Caco-2 (cell line): ENCODE results near the gene ITGB4. TPM values are rescaled to one million over a fixed set of nuclear protein-coding genes. Genes with fewer than 3 reads are reported as not detected.

ENCODE experiments used
- BruUV-seq: library from RNA; stranded (reverse); fragments of 400-500 nt; replicated peaks from 2 replicates; lab custom pipeline; 2021; lab: Mats Ljungman, UMichigan
- CTCF ChIA-PET: fragments of 300-600 bp; sonication (Branson Sonifier 250); formaldehyde crosslinking; loops from one replicate; lab custom pipeline; 2022; ENCODE audit warnings: antibody characterized with exemption; lab: Charles Lee
- POLR2A ChIA-PET: fragments of 300-600 bp; sonication (Branson Sonifier 250); formaldehyde crosslinking; loops from one replicate; lab custom pipeline; 2022; ENCODE audit warnings: antibody characterized with exemption; lab: Charles Lee
- DNase-seq, 2 experiments: peaks; one replicate each; pipeline versions ENCODE4 v3.0.0 to v3.0.0-alpha.2; 2020 to 2022
- H3K27me3 ChIP-seq: replicated peaks from 2 replicates; pipeline ENCODE4 v1.6.0; 2011; ENCODE audit warnings: low read length; ENCODE audit not compliant: control insufficient read depth, insufficient read depth
- H3K36me3 ChIP-seq: 2 replicates; pipeline ENCODE4 v1.5.1; 2011; ENCODE audit warnings: low read length; ENCODE audit not compliant: control insufficient read depth, insufficient read depth
- H3K4me1 ChIP-seq: fragments of 250-450 bp; sonication (Bioruptor Pico); 2 replicates; pipeline ENCODE4 v1.5.1; 2020; ENCODE audit warnings: mild to moderate bottlenecking
- H3K4me3 ChIP-seq: 2 replicates; pipeline ENCODE4 v1.5.1; 2011; ENCODE audit warnings: low read depth, mild to moderate bottlenecking, control low read depth, low read length
- H3K9me3 ChIP-seq: fragments of 250-450 bp; sonication (Bioruptor Pico); 2 replicates; pipeline ENCODE4 v1.5.1; 2020; ENCODE audit warnings: mild to moderate bottlenecking, moderate library complexity
- H3K27ac Mint-ChIP-seq: one replicate; pipeline ENCODE4 v1.8.0; 2022; ENCODE audit warnings: mixed read lengths; ENCODE audit not compliant: unreplicated experiment
- H3K27me3 Mint-ChIP-seq: one replicate; pipeline ENCODE4 v1.8.0; 2022; ENCODE audit warnings: mixed read lengths; ENCODE audit not compliant: insufficient read depth, unreplicated experiment
- H3K36me3 Mint-ChIP-seq: one replicate; pipeline ENCODE4 v1.8.0; 2022; ENCODE audit warnings: mild to moderate bottlenecking, mixed read lengths; ENCODE audit not compliant: insufficient read depth, unreplicated experiment
- H3K4me1 Mint-ChIP-seq: one replicate; pipeline ENCODE4 v1.8.0; 2022; ENCODE audit warnings: low read depth, mixed read lengths; ENCODE audit not compliant: unreplicated experiment
- H3K4me3 Mint-ChIP-seq: one replicate; pipeline ENCODE4 v1.8.0; 2022; ENCODE audit warnings: mild to moderate bottlenecking, moderate library complexity, mixed read lengths; ENCODE audit not compliant: unreplicated experiment
- H3K9me3 Mint-ChIP-seq: one replicate; pipeline ENCODE4 v1.8.0; 2022; ENCODE audit warnings: mixed read lengths; ENCODE audit not compliant: unreplicated experiment
- intact Hi-C: fragments of 100-400 bp; cut with micrococcal nuclease; formaldehyde crosslinking; loops from one replicate; pipeline ENCODE4 v1.10.0; 2022; ENCODE audit not compliant: unreplicated experiment
- total RNA-seq: library from RNA; stranded (reverse); gene quantifications from 2 replicates; pipeline ENCODE4 v1.2.3, GENCODE V29; 2022
- TF ChIP-seq, protein P1 (sequence below), 2 experiments: fragments of 200-600 bp in 1 of 2; IDR thresholded peaks; 1 replicate in 1 of 2; 2 replicates in 1 of 2; pipeline versions ENCODE4 v1.5.1 to v1.8.0; 2011 to 2022; ENCODE audit warnings: antibody characterized with exemption in 1 of 2, control low read depth in 1 of 2, inconsistent platforms in 1 of 2, low read depth in 1 of 2, low read length in 1 of 2, mild to moderate bottlenecking in 1 of 2, moderate library complexity in 1 of 2; ENCODE audit not compliant: insufficient read depth in 1 of 2, severe bottlenecking in 1 of 2, unreplicated experiment in 1 of 2

The ITGB4 gene
- total RNA-seq, 1 experiment from 2014 or later, result 50.8 TPM

GRCh38 chr17:75695141-75695829, 26.0 kb upstream of the ITGB4 start:
- Mint-ChIP-seq H3K36me3 (peaks cover 81% of the 10 kb centered on the region), H3K9me3 (no peaks in the 10 kb centered on the region), H3K4me1 (peaks cover 26% of the 10 kb centered on the region), H3K4me3 (no peak overlapping the region), H3K27ac (peak overlapping the region; percentile 68), H3K27me3 (no peaks in the 10 kb centered on the region)
- ChIA-PET CTCF (interaction anchor here (0.5 to 2.4 kb wide), 2 partner anchors 52 to 67 kb away, joined by 3 to 8 read pairs; no protein-coding TSS in a partner anchor), POLR2A (interaction anchor here (0.6 kb wide), 1 partner anchor 43 kb away, joined by 5 read pairs; no protein-coding TSS in a partner anchor)
- H3K4me1 ChIP-seq, result peaks cover 27% of the 10 kb centered on the region
- intact Hi-C loops, result no loop called here
- H3K36me3 ChIP-seq, result 0 out of 2 replicates have a peak, but pooled peaks cover 3% of the 10 kb centered on the region
- no TSS peak for BruUV-seq
- no peaks in the 10 kb centered on the region for H3K9me3 ChIP-seq
- no peak overlapping the region for H3K4me3 ChIP-seq
- no peaks in the 10 kb centered on the region for H3K27me3 ChIP-seq
- TF ChIP-seq, protein P1, sequence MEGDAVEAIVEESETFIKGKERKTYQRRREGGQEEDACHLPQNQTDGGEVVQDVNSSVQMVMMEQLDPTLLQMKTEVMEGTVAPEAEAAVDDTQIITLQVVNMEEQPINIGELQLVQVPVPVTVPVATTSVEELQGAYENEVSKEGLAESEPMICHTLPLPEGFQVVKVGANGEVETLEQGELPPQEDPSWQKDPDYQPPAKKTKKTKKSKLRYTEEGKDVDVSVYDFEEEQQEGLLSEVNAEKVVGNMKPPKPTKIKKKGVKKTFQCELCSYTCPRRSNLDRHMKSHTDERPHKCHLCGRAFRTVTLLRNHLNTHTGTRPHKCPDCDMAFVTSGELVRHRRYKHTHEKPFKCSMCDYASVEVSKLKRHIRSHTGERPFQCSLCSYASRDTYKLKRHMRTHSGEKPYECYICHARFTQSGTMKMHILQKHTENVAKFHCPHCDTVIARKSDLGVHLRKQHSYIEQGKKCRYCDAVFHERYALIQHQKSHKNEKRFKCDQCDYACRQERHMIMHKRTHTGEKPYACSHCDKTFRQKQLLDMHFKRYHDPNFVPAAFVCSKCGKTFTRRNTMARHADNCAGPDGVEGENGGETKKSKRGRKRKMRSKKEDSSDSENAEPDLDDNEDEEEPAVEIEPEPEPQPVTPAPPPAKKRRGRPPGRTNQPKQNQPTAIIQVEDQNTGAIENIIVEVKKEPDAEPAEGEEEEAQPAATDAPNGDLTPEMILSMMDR (IDR thresholded peaks at IDR 0.05; ENCODE audit: insufficient read depth in 1 of 2, low read depth in 1 of 2, low read length in 1 of 2, severe bottlenecking in 1 of 2, unreplicated experiment in 1 of 2), result no peak
- DNase-seq, result no peak

- Mint-ChIP-seq H3K4me3 (no peak overlapping the region), H3K4me1 (peaks cover 32% of the 10 kb centered on the region), H3K36me3 (peaks cover 81% of the 10 kb centered on the region), H3K27me3 (no peaks in the 10 kb centered on the region), H3K27ac (no peak overlapping the region), H3K9me3 (no peaks in the 10 kb centered on the region)
- no peak for DNase-seq
- Histone ChIP-seq H3K9me3 (no peaks in the 10 kb centered on the region), H3K27me3 (no peaks in the 10 kb centered on the region), H3K4me1 (peaks cover 31% of the 10 kb centered on the region), H3K4me3 (no peak overlapping the region), H3K36me3 (0 out of 2 replicates have a peak, but pooled peaks cover 4% of the 10 kb centered on the region)
- intact Hi-C loops, result no loop called here
- ChIA-PET CTCF (interaction anchor here (0.5 to 2.4 kb wide), 2 partner anchors 52 to 66 kb away, joined by 3 to 8 read pairs; no protein-coding TSS in a partner anchor), POLR2A (interaction anchor here (0.6 kb wide), 1 partner anchor 43 kb away, joined by 5 read pairs; no protein-coding TSS in a partner anchor)
- no TSS peak for BruUV-seq
- TF ChIP-seq, protein P1 (IDR thresholded peaks at IDR 0.05; ENCODE audit: insufficient read depth in 1 of 2, low read depth in 1 of 2, low read length in 1 of 2, severe bottlenecking in 1 of 2, unreplicated experiment in 1 of 2), result no peak
Measured at GRCh38 chr17:75695830-75696271, 25.4 kb upstream of the ITGB4 start.

DNA sequence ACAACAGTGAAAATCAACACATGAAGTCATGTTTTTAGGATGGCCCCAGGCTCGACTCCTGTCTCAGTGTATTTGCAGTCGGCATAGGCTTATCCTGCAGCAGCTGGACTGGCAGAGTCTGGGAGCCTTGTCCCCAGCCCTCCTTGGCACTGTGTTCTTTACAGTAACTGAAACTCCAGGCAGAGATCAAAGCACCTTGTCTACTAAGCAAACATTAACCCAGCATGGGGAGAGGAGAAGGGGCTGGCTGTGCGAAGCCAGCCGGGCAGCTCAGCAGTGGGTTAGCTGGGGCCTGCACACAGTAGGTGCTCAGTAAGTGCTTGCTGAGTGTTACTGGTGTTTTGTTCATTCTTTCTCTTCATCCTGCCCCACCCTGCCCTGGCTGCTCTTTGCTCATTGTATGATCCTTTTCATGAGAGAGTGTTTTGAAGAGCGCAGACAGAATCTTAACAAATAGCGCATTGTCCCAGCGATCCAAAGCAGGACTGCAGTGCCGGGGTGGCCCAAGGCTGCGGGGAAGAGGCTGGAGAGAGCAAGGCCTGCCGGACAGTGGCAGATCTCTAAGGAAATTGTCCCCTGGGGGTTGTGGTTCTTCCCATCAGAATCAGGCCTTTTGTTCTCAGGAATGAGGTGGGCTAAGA, 23.5 kb upstream of the ITGB4 start:
- H3K36me3 ChIP-seq, result peaks cover 4% of the 10 kb centered on the region; the same call in 1 of the 2 replicates
- H3K27me3 ChIP-seq, result no peaks in the 10 kb centered on the region
- H3K9me3 ChIP-seq, result no peaks in the 10 kb centered on the region
- DNase-seq, result no peak
- Mint-ChIP-seq H3K4me1 (peaks cover 38% of the 10 kb centered on the region), H3K9me3 (no peaks in the 10 kb centered on the region), H3K36me3 (peaks cover 88% of the 10 kb centered on the region), H3K27ac (peak overlapping the region; percentile 22), H3K4me3 (no peak overlapping the region), H3K27me3 (no peaks in the 10 kb centered on the region)
- POLR2A ChIA-PET, result interaction anchor here (0.5 kb wide), 1 partner anchor 587 kb away, joined by 6 read pairs; no protein-coding TSS in a partner anchor
- no peak overlapping the region for H3K4me3 ChIP-seq
- TF ChIP-seq, protein P1 (IDR thresholded peaks at IDR 0.05; ENCODE audit: insufficient read depth in 1 of 2, low read depth in 1 of 2, low read length in 1 of 2, severe bottlenecking in 1 of 2, unreplicated experiment in 1 of 2), result no peak
- BruUV-seq, result no TSS peak
- CTCF ChIA-PET, result no interaction called here
- H3K4me1 ChIP-seq, result peaks cover 35% of the 10 kb centered on the region
- intact Hi-C loops, result no loop called here
